ENCODE measurements around the gene C2orf72.

DNA sequence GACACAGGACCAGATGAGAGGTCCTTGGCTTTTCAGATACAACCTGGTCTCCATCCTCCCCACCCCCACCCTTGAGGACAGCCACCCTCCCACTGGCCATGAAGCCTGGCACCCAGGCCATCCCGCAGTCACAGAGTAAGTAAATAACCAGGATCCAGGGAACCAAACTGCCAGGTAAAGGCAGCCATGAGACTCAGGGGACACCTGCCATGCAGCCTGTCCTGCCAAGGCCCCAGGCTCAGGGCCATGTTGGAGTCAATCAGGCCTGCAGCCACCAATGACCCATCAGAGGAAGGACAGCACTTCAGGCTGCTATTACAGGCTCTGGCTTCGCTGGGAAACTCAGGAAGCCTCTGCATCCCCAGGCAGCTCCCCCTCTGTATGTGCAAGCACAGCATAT, 25.8 kb upstream of the C2orf72 start:
- TF ChIP-seq, protein P1, sequence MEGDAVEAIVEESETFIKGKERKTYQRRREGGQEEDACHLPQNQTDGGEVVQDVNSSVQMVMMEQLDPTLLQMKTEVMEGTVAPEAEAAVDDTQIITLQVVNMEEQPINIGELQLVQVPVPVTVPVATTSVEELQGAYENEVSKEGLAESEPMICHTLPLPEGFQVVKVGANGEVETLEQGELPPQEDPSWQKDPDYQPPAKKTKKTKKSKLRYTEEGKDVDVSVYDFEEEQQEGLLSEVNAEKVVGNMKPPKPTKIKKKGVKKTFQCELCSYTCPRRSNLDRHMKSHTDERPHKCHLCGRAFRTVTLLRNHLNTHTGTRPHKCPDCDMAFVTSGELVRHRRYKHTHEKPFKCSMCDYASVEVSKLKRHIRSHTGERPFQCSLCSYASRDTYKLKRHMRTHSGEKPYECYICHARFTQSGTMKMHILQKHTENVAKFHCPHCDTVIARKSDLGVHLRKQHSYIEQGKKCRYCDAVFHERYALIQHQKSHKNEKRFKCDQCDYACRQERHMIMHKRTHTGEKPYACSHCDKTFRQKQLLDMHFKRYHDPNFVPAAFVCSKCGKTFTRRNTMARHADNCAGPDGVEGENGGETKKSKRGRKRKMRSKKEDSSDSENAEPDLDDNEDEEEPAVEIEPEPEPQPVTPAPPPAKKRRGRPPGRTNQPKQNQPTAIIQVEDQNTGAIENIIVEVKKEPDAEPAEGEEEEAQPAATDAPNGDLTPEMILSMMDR (IDR thresholded peaks at IDR 0.05; ENCODE audit: low read depth, low read length, missing input control) = no peak
- TF ChIP-seq, protein P2, sequence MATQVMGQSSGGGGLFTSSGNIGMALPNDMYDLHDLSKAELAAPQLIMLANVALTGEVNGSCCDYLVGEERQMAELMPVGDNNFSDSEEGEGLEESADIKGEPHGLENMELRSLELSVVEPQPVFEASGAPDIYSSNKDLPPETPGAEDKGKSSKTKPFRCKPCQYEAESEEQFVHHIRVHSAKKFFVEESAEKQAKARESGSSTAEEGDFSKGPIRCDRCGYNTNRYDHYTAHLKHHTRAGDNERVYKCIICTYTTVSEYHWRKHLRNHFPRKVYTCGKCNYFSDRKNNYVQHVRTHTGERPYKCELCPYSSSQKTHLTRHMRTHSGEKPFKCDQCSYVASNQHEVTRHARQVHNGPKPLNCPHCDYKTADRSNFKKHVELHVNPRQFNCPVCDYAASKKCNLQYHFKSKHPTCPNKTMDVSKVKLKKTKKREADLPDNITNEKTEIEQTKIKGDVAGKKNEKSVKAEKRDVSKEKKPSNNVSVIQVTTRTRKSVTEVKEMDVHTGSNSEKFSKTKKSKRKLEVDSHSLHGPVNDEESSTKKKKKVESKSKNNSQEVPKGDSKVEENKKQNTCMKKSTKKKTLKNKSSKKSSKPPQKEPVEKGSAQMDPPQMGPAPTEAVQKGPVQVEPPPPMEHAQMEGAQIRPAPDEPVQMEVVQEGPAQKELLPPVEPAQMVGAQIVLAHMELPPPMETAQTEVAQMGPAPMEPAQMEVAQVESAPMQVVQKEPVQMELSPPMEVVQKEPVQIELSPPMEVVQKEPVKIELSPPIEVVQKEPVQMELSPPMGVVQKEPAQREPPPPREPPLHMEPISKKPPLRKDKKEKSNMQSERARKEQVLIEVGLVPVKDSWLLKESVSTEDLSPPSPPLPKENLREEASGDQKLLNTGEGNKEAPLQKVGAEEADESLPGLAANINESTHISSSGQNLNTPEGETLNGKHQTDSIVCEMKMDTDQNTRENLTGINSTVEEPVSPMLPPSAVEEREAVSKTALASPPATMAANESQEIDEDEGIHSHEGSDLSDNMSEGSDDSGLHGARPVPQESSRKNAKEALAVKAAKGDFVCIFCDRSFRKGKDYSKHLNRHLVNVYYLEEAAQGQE (IDR thresholded peaks at IDR 0.05) = no peak
- no peak for TF ChIP-seq FOXA1 (IDR thresholded peaks at IDR 0.05)
- no peak for TF ChIP-seq RAD21 (IDR thresholded peaks at IDR 0.05)
- TF ChIP-seq JUND (IDR thresholded peaks at IDR 0.05) = no peak
- TF ChIP-seq TAF1 (conservative IDR thresholded peaks at IDR 0.05) = no peak
- TF ChIP-seq HNF4A (conservative IDR thresholded peaks at IDR 0.05) = no peak
- no peak for TF ChIP-seq SP1 (IDR thresholded peaks at IDR 0.05)
- TF ChIP-seq, protein P3, sequence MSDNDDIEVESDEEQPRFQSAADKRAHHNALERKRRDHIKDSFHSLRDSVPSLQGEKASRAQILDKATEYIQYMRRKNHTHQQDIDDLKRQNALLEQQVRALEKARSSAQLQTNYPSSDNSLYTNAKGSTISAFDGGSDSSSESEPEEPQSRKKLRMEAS (IDR thresholded peaks at IDR 0.05) = no peak
- no peak for TF ChIP-seq YY1 (IDR thresholded peaks at IDR 0.05)
